K562 (cell line): Measurements from ENCODE around the gene CCDC73. TPM values are rescaled to one million over a fixed set of nuclear protein-coding genes. Genes with fewer than 3 reads are reported as not detected.
A peak's percentile ranks its signal among the peaks of the same experiment; 100 is the strongest.
"Not testable (repeated sequence)": the region's sequence is repeated elsewhere in the genome, so short reads cannot be mapped to it uniquely, and the experiment has no call there.

ENCODE experiments used
- ATAC-seq: fragments of 200-7000 bp; cut with Tn5 transposase; 3 replicates; pipeline ENCODE4 v1.9.1; 2020; ENCODE audit warnings: moderate library complexity
- BruUV-seq: library from RNA; stranded (reverse); fragments of 400-500 nt; replicated peaks from 2 replicates; lab custom pipeline; 2021; lab: Mats Ljungman, UMichigan
- CTCF ChIA-PET: fragments of 300-600 bp; formaldehyde crosslinking; extraction: SDS; loops from one replicate; lab custom pipeline; 2021; ENCODE audit warnings: low intra/inter-chr PET ratio; lab: Yijun Ruan, JAX
- POLR2A ChIA-PET: fragments of 300-600, 350-650 bp; sonication (Branson Sonifier 250); formaldehyde crosslinking; extraction: SDS; loops from one replicate; lab custom pipeline; 2021; ENCODE audit warnings: antibody characterized with exemption, inconsistent platforms; lab: Yijun Ruan, JAX
- DNase-seq, 4 experiments: peaks; one replicate each; pipeline versions ENCODE4 v3.0.0 to v3.0.0-alpha.2; 2011 to 2018; ENCODE audit warnings: low spot score in 3 of 4, mixed read lengths in 3 of 4; ENCODE audit errors: extremely low read depth in 1 of 4
- FAIRE-seq: peaks from 2 replicates; lab custom pipeline; 2011; peaks lifted over from hg19 to GRCh38; lab: Jason Lieb, UNC
- H2AFZ ChIP-seq: 2 replicates; pipeline ENCODE4 v1.6.0; 2011; ENCODE audit warnings: low read depth, low read length, control low read depth, inconsistent platforms
- H3K27ac ChIP-seq: fragments of 200-600 bp; 3 replicates; pipeline ENCODE4 v1.8.0; 2011; ENCODE audit warnings: low read depth, mild to moderate bottlenecking, control low read depth, inconsistent platforms, low read length, moderate library complexity, mixed read lengths; ENCODE audit errors: extremely low read depth
- H3K27me3 ChIP-seq, 2 experiments: fragments of 300-600 bp in 1 of 2; 2 replicates in 1 of 2; 3 replicates in 1 of 2; pipeline versions ENCODE4 v1.6.0 to v1.8.0; 2011; ENCODE audit warnings: inconsistent platforms in 2 of 2, low read length in 2 of 2, mild to moderate bottlenecking in 1 of 2, mixed read lengths in 1 of 2, moderate library complexity in 1 of 2; ENCODE audit not compliant: control insufficient read depth in 2 of 2, insufficient read depth in 2 of 2
- H3K36me3 ChIP-seq: fragments of 300-600 bp; 3 replicates; pipeline ENCODE4 v1.8.0; 2011; ENCODE audit warnings: mild to moderate bottlenecking, low read length, inconsistent platforms; ENCODE audit not compliant: control insufficient read depth, insufficient read depth
- H3K4me1 ChIP-seq, 2 experiments: fragments of 200-600 bp in 1 of 2; replicated peaks in 1 of 2; 2 replicates in 1 of 2; 3 replicates in 1 of 2; pipeline versions ENCODE4 v1.5.1 to v1.8.0; 2011; ENCODE audit warnings: inconsistent platforms in 2 of 2, low read length in 2 of 2, mild to moderate bottlenecking in 1 of 2, mixed read lengths in 1 of 2, moderate library complexity in 1 of 2; ENCODE audit not compliant: control insufficient read depth in 2 of 2, insufficient read depth in 2 of 2
- H3K4me2 ChIP-seq: 2 replicates; pipeline ENCODE4 v1.6.1; 2011; ENCODE audit warnings: low read length, control low read depth, inconsistent platforms, mixed read lengths; ENCODE audit not compliant: insufficient read depth
- H3K4me3 ChIP-seq: fragments of 200-600 bp; sonication (generic), shearing (Covaris generic); 2 replicates; pipeline ENCODE4 v1.5.1; 2016; ENCODE audit warnings: control low read depth, inconsistent platforms
- H3K79me2 ChIP-seq: fragments of 200-600 bp; 3 replicates; pipeline ENCODE4 v1.8.0; 2011; ENCODE audit warnings: low read length, inconsistent platforms; ENCODE audit not compliant: control insufficient read depth, insufficient read depth
- H3K9ac ChIP-seq, 2 experiments: 2 replicates each; pipeline versions ENCODE4 v1.6.0 to v1.6.1; 2011; ENCODE audit warnings: low read depth in 2 of 2, low read length in 2 of 2, control low read depth in 1 of 2, inconsistent platforms in 1 of 2, mild to moderate bottlenecking in 1 of 2, mixed read lengths in 1 of 2; ENCODE audit not compliant: insufficient read depth in 1 of 2
- H3K9me1 ChIP-seq: one replicate; pipeline ENCODE4 v1.6.0; 2011; ENCODE audit warnings: inconsistent platforms, mild to moderate bottlenecking, low read length, moderate library complexity; ENCODE audit not compliant: control insufficient read depth, insufficient read depth
- H3K9me3 ChIP-seq: replicated peaks from 2 replicates; pipeline ENCODE4 v1.5.1; 2011; ENCODE audit warnings: low read depth, low read length, inconsistent platforms; ENCODE audit not compliant: control insufficient read depth, insufficient read depth
- H4K20me1 ChIP-seq: replicated peaks from 2 replicates; pipeline ENCODE4 v1.6.1; 2011; ENCODE audit warnings: low read length, inconsistent platforms, mixed read lengths; ENCODE audit not compliant: control insufficient read depth, insufficient read depth
- CEBPB ChIP-seq: fragments of 450-650 bp; IDR thresholded peaks from 2 replicates; pipeline ENCODE4 v1.6.1; 2016; ENCODE audit warnings: missing genetic modification characterization, missing compliant biosample characterization
- CEBPG ChIP-seq, 3 experiments: fragments of 200-800 bp in 1 of 3; sonication (Bioruptor generic) in 1 of 3; sonication (generic) in 1 of 3; formaldehyde crosslinking in 1 of 3; IDR thresholded peaks in 2 of 3; conservative IDR thresholded peaks in 1 of 3; 2 replicates each; pipeline versions ENCODE4 v1.6.1 to v1.8.0; 2016 to 2022; ENCODE audit warnings: missing compliant biosample characterization in 2 of 3, missing genetic modification characterization in 2 of 3, mild to moderate bottlenecking in 1 of 3, missing genetic modification reagents in 1 of 3
- NONO ChIP-seq, 2 experiments: fragments of 200-400 bp in 1 of 2; fragments of 450-650 bp in 1 of 2; formaldehyde crosslinking in 1 of 2; IDR thresholded peaks; 2 replicates each; pipeline ENCODE4 v1.6.1; 2017; ENCODE audit warnings: low read depth in 2 of 2, mild to moderate bottlenecking in 2 of 2, moderate library complexity in 2 of 2, low read length in 1 of 2
- NR0B1 ChIP-seq: fragments of 450-650 bp; IDR thresholded peaks from one replicate; pipeline ENCODE4 v1.6.1; 2018; ENCODE audit warnings: mild to moderate bottlenecking, moderate library complexity; ENCODE audit not compliant: partially characterized antibody
- PCBP2 ChIP-seq: fragments of 200-400 bp; formaldehyde crosslinking; IDR thresholded peaks from 2 replicates; pipeline ENCODE4 v1.6.1; 2018; ENCODE audit warnings: low read length, low read depth, mild to moderate bottlenecking, moderate library complexity; ENCODE audit not compliant: poor library complexity, severe bottlenecking
- SAP30 ChIP-seq: fragments of 200-600 bp; sonication (generic); IDR thresholded peaks from 2 replicates; pipeline ENCODE4 v1.6.1; 2012; ENCODE audit warnings: borderline replicate concordance, low read depth, mild to moderate bottlenecking, moderate library complexity, low read length, control low read depth, inconsistent platforms; ENCODE audit not compliant: insufficient read depth, poor library complexity, severe bottlenecking
- SRF ChIP-seq, 2 experiments: fragments of 250-450, 450-650 bp in 1 of 2; sonication (Bioruptor Pico) in 1 of 2; sonication (generic) in 1 of 2; formaldehyde crosslinking; IDR thresholded peaks; 2 replicates each; pipeline versions ENCODE4 v1.5.0 to v1.5.1; 2020 to 2022; ENCODE audit warnings: mild to moderate bottlenecking in 1 of 2, missing genetic modification reagents in 1 of 2
- ZNF282 ChIP-seq: sonication (generic); formaldehyde crosslinking; IDR thresholded peaks from 2 replicates; pipeline ENCODE4 v1.8.1; 2023; ENCODE audit warnings: missing genetic modification reagents
- ZNF431 ChIP-seq: sonication (generic); formaldehyde crosslinking; IDR thresholded peaks from 2 replicates; pipeline ENCODE4 v1.8.0; 2022; ENCODE audit warnings: mild to moderate bottlenecking, missing genetic modification reagents
- WGBS: fragments of 100-300 bp; shearing (Covaris generic); methylation state at CpG from one replicate; pipeline ENCODE4 v1.1.6; 2016; ENCODE audit warnings: low coverage, mixed read lengths; ENCODE audit not compliant: insufficient coverage; ENCODE audit errors: missing lambda C conversion rate; 5-methylcytosine and 5-hydroxymethylcytosine counted together
- in situ Hi-C: fragments of 300-500 bp; cut with MboI; formaldehyde crosslinking; loops from 4 replicates; pipeline ENCODE4 v1.15.0; 2018; ENCODE audit warnings: inconsistent platforms, mixed read lengths
- intact Hi-C: fragments of 100-400 bp; cut with micrococcal nuclease; formaldehyde crosslinking; loops from 2 replicates; pipeline ENCODE4 v1.14.2; 2022
- polyA plus RNA-seq, 8 experiments: library from polyadenylated mRNA; depleted of rRNA in 4 of 8; stranded (reverse) in 5 of 8; unstranded in 3 of 8; fragments of >200 nt; fragmentation: Nextera tagmentation in 2 of 8; fragmentation: Illumina TruSeq in 1 of 8; extraction: Ambion mirVana in 2 of 8; extraction: Trizol in 1 of 8; gene quantifications; 2 replicates each; pipeline versions ENCODE4 v1.2.1 to v1.2.3, GENCODE V29; 2011 to 2014; ENCODE audit warnings: inconsistent platforms in 1 of 8, missing spikeins in 1 of 8
- total RNA-seq, 7 experiments: library from RNA; depleted of rRNA in 6 of 7; stranded (reverse); fragments of >200 nt in 6 of 7; fragmentation: Illumina TruSeq in 2 of 7; extraction: Trizol in 2 of 7; gene quantifications; 2 replicates each; pipeline versions ENCODE4 v1.2.1 to v1.2.3, GENCODE V29; 2011 to 2021; ENCODE audit warnings: low replicate concordance in 1 of 7

The CCDC73 gene
- total and polyA plus RNA-seq, 9 of the 15 experiments (the other 6 are each of a cell fraction or from before 2014, with no cell fraction given): 0.20 to 0.21 TPM; not detected in 7

GRCh38 chr11:32823617-32824016 is 29.2 kb upstream of the CCDC73 start:
- in situ Hi-C loops; H4K20me1 ChIP-seq; POLR2A ChIA-PET; BruUV-seq; H3K9me3 ChIP-seq; H3K9me1 ChIP-seq; H3K36me3 ChIP-seq; H2AFZ ChIP-seq; H3K9ac ChIP-seq; H3K79me2 ChIP-seq; FAIRE-seq; intact Hi-C loops; CTCF ChIA-PET; H3K4me2 ChIP-seq; DNase-seq; H3K27ac ChIP-seq; H3K4me1 ChIP-seq; H3K4me3 ChIP-seq; ATAC-seq; TF ChIP-seq CEBPG (CRISPR knock-in tag; IDR thresholded peaks at IDR 0.05): not testable (repeated sequence)
- TF ChIP-seq CEBPB (tag): peak; percentile 35; the same call in 1 of the 2 replicates
- 0 out of 4 replicates have a peak, but pooled peaks of 1 of the 2 experiments have one; percentile 20 for TF ChIP-seq CEBPG (tag; conservative IDR thresholded peaks at IDR 0.05 in 1 of 2, IDR thresholded peaks at IDR 0.05 in 1 of 2)
- H3K27me3 ChIP-seq: peaks cover 4 to 11% of the 10 kb centered on the region in 2 experiments; a peak in 2 of 5 replicates
- WGBS: 0% methylated on average over 3 of the region's 3 CpGs

- no peaks in the 10 kb centered on the region for H3K9me1 ChIP-seq
- no peaks in the 10 kb centered on the region for H4K20me1 ChIP-seq
- no peaks in the 10 kb centered on the region for H3K9me3 ChIP-seq
- FAIRE-seq (no peak), DNase-seq (no peak), ATAC-seq (no peak)
- no peaks in the 10 kb centered on the region for H3K4me1 ChIP-seq
- H3K79me2 ChIP-seq: no peaks in the 10 kb centered on the region
- WGBS: 5% methylated on average over 5 of the region's 5 CpGs
- no peak overlapping the region for H2AFZ ChIP-seq
- H3K4me2 ChIP-seq: no peak overlapping the region
- peaks cover 3 to 11% of the 10 kb centered on the region in 2 experiments; a peak in 3 of 5 replicates for H3K27me3 ChIP-seq
- no peak overlapping the region for H3K4me3 ChIP-seq
- H3K36me3 ChIP-seq: no peaks in the 10 kb centered on the region
- intact Hi-C loops (no loop called here), in situ Hi-C loops (no loop called here)
- no TSS peak for BruUV-seq
- H3K27ac ChIP-seq: no peak overlapping the region
- no peak overlapping the region for H3K9ac ChIP-seq
- ChIA-PET CTCF (no interaction called here), POLR2A (no interaction called here)
- TF ChIP-seq ZNF431 (CRISPR knock-in tag): no peak
- no peak for TF ChIP-seq NR0B1
- TF ChIP-seq PCBP2: no peak
- TF ChIP-seq SAP30: no peak
- no peak for TF ChIP-seq NONO (IDR thresholded peaks at IDR 0.05; ENCODE audit: low read depth in 2 of 2, low read length in 1 of 2)
- TF ChIP-seq ZNF282 (CRISPR knock-in tag): no peak
- TF ChIP-seq SRF (CRISPR knock-in tag; IDR thresholded peaks at IDR 0.05): no peak
Observed at GRCh38 chr11:32821917-32822560, 27.6 kb upstream of the CCDC73 start.
